Measurements from ENCODE around the gene TEX36. TPM values are rescaled to one million over a fixed set of nuclear protein-coding genes. Genes with fewer than 3 reads are reported as not detected.

Gene TEX36
- total and polyA plus RNA-seq, 2 of the 13 experiments (the other 11 are each of a cell fraction or from before 2014, with no cell fraction given): not detected

- H2AFZ ChIP-seq (ENCODE audit: low read length): no peak overlapping the region
- WGBS (ENCODE audit: low lambda C conversion rate): 0% methylated on average over 1 of the region's 2 CpGs
- in situ Hi-C loops (cut with HindIII; ENCODE audit: extremely low pct_ligation_motif_present, low pct_unique_long_range_greater_than_20kb): no loop called here
- intact Hi-C loops (cut with micrococcal nuclease; ENCODE audit: unreplicated experiment): no loop called here
- no peak overlapping the region for H3K4me2 ChIP-seq (ENCODE audit: low read depth, low read length)
- H4K20me1 ChIP-seq (ENCODE audit: insufficient read depth, low read length): no peaks in the 10 kb centered on the region
- no peak for TF ChIP-seq GZF1 (CRISPR knock-in tag; IDR thresholded peaks at IDR 0.05)
- TF ChIP-seq, protein P1, sequence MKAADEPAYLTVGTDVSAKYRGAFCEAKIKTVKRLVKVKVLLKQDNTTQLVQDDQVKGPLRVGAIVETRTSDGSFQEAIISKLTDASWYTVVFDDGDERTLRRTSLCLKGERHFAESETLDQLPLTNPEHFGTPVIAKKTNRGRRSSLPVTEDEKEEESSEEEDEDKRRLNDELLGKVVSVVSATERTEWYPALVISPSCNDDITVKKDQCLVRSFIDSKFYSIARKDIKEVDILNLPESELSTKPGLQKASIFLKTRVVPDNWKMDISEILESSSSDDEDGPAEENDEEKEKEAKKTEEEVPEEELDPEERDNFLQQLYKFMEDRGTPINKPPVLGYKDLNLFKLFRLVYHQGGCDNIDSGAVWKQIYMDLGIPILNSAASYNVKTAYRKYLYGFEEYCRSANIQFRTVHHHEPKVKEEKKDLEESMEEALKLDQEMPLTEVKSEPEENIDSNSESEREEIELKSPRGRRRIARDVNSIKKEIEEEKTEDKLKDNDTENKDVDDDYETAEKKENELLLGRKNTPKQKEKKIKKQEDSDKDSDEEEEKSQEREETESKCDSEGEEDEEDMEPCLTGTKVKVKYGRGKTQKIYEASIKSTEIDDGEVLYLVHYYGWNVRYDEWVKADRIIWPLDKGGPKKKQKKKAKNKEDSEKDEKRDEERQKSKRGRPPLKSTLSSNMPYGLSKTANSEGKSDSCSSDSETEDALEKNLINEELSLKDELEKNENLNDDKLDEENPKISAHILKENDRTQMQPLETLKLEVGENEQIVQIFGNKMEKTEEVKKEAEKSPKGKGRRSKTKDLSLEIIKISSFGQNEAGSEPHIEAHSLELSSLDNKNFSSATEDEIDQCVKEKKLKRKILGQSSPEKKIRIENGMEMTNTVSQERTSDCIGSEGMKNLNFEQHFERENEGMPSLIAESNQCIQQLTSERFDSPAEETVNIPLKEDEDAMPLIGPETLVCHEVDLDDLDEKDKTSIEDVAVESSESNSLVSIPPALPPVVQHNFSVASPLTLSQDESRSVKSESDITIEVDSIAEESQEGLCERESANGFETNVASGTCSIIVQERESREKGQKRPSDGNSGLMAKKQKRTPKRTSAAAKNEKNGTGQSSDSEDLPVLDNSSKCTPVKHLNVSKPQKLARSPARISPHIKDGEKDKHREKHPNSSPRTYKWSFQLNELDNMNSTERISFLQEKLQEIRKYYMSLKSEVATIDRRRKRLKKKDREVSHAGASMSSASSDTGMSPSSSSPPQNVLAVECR (CRISPR knock-in tag; IDR thresholded peaks at IDR 0.05; ENCODE audit: borderline replicate concordance): no peak
- no peak for TF ChIP-seq KDM5B (CRISPR knock-in tag; IDR thresholded peaks at IDR 0.05; ENCODE audit: borderline replicate concordance)
- no peak for TF ChIP-seq ZNF556 (CRISPR knock-in tag; IDR thresholded peaks at IDR 0.05; ENCODE audit: borderline replicate concordance)
- TF ChIP-seq ZNF550 (CRISPR knock-in tag; IDR thresholded peaks at IDR 0.05; ENCODE audit: borderline replicate concordance): no peak
- TF ChIP-seq, protein P2, sequence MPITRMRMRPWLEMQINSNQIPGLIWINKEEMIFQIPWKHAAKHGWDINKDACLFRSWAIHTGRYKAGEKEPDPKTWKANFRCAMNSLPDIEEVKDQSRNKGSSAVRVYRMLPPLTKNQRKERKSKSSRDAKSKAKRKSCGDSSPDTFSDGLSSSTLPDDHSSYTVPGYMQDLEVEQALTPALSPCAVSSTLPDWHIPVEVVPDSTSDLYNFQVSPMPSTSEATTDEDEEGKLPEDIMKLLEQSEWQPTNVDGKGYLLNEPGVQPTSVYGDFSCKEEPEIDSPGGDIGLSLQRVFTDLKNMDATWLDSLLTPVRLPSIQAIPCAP (CRISPR knock-in tag; IDR thresholded peaks at IDR 0.05; ENCODE audit: low read depth): no peak
- no peak for TF ChIP-seq SRSF1 (optimal IDR thresholded peaks at IDR 0.05; ENCODE audit: low read depth, low read length)
- TF ChIP-seq ZNF432 (CRISPR knock-in tag; IDR thresholded peaks at IDR 0.05; ENCODE audit: borderline replicate concordance): no peak
- no peak for TF ChIP-seq GTF2F1 (IDR thresholded peaks at IDR 0.05; ENCODE audit: low read length)
- TF ChIP-seq, protein P3, sequence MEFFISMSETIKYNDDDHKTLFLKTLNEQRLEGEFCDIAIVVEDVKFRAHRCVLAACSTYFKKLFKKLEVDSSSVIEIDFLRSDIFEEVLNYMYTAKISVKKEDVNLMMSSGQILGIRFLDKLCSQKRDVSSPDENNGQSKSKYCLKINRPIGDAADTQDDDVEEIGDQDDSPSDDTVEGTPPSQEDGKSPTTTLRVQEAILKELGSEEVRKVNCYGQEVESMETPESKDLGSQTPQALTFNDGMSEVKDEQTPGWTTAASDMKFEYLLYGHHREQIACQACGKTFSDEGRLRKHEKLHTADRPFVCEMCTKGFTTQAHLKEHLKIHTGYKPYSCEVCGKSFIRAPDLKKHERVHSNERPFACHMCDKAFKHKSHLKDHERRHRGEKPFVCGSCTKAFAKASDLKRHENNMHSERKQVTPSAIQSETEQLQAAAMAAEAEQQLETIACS (CRISPR knock-in tag; IDR thresholded peaks at IDR 0.05): no peak
- TF ChIP-seq KLF13 (CRISPR knock-in tag; IDR thresholded peaks at IDR 0.05): no peak
- no peak for TF ChIP-seq ZNF446 (CRISPR knock-in tag; IDR thresholded peaks at IDR 0.05)
- no peak for TF ChIP-seq NFKB2 (CRISPR knock-in tag; IDR thresholded peaks at IDR 0.05; ENCODE audit: borderline replicate concordance)
- TF ChIP-seq, protein P4, sequence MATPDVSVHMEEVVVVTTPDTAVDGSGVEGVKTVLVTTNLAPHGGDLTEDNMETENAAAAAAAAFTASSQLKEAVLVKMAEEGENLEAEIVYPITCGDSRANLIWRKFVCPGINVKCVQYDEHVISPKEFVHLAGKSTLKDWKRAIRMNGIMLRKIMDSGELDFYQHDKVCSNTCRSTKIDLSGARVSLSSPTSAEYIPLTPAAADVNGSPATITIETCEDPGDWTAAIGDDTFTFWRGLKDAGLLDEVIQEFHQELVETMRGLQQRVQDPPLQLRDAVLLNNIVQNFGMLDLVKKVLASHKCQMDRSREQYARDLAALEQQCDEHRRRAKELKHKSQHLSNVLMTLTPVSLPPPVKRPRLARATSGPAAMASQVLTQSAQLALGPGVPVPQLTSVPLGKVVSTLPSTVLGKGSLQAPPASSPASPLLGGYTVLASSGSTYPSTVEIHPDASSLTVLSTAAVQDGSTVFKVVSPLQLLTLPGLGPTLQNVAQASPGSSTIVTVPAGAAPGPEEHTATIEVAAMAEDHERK (CRISPR knock-in tag; IDR thresholded peaks at IDR 0.05; ENCODE audit: low read depth): no peak
- no peak for TF ChIP-seq ZFP36L2 (CRISPR knock-in tag; IDR thresholded peaks at IDR 0.05)
- no peak for TF ChIP-seq ZNF335 (CRISPR knock-in tag; IDR thresholded peaks at IDR 0.05)
- no peaks in the 10 kb centered on the region for H3K9me3 ChIP-seq (ENCODE audit: low read length)
- H3K36me3 ChIP-seq (replicated peaks in 1 of 2; ENCODE audit: control insufficient read depth in 1 of 2, insufficient read depth in 2 of 2, low read length in 2 of 2): no peaks in the 10 kb centered on the region
- DNase-seq (ENCODE audit: low spot score) (no peak), FAIRE-seq (no peak), ATAC-seq (no peak)
- H3K27me3 ChIP-seq (ENCODE audit: control insufficient read depth in 1 of 2, insufficient read depth in 2 of 2, low read length in 2 of 2): peaks cover 0 to 15% of the 10 kb centered on the region in 2 experiments; a peak in 1 of 5 replicates
- H3K4me3 ChIP-seq (replicated peaks in 1 of 3; ENCODE audit: insufficient read depth in 1 of 3, low read depth in 2 of 3, low read length in 3 of 3): no peak overlapping the region
- H3K79me2 ChIP-seq (ENCODE audit: insufficient read depth, low read length): no peaks in the 10 kb centered on the region
- no peak overlapping the region for H3K27ac ChIP-seq (ENCODE audit: extremely low read length, insufficient read depth, low read length)
- CTCF ChIA-PET (ENCODE audit: low intra/inter-chr PET ratio, low total read pairs): no interaction called here
- no peaks in the 10 kb centered on the region for H3K4me1 ChIP-seq (ENCODE audit: insufficient read depth, low read length)
- H3K9ac ChIP-seq (ENCODE audit: insufficient read depth, low read depth, low read length): no peak overlapping the region
- BruUV-seq (replicated peaks): no TSS peak
- POLR2A ChIA-PET: no interaction called here
Observed at GRCh38 chr10:125662584-125662983, 20.4 kb downstream of the TEX36 start.

Data from HepG2 (cell line).